Smooth muscle cell (in vitro differentiated cells): ENCODE data around the gene FNDC3A. TPM values are rescaled to one million over a fixed set of nuclear protein-coding genes. Genes with fewer than 3 reads are reported as not detected.
"Not testable (repeated sequence)": the region's sequence is repeated elsewhere in the genome, so short reads cannot be mapped to it uniquely, and the experiment has no call there.

ENCODE experiments used
- DNase-seq: peaks from one replicate; lab custom pipeline; 2025; ENCODE audit not compliant: unreplicated experiment; lab: John Stamatoyannopoulos, UW
- H2AFZ ChIP-seq: fragments of 200-600 bp; sonication (generic); 2 replicates; pipeline ENCODE4 v1.6.0; 2016; ENCODE audit warnings: antibody characterized with exemption, low read depth, mild to moderate bottlenecking
- H3F3A ChIP-seq: fragments of 200-600 bp; sonication (generic); 2 replicates; pipeline ENCODE4 v1.6.0; 2017; ENCODE audit warnings: antibody characterized with exemption, low read depth
- H3K27ac ChIP-seq: fragments of 200-600 bp; sonication (generic); 2 replicates; pipeline ENCODE4 v1.5.1; 2016; ENCODE audit warnings: low read depth, mild to moderate bottlenecking
- H3K27me3 ChIP-seq: fragments of 200-600 bp; sonication (generic); 2 replicates; pipeline ENCODE4 v1.6.1; 2016; ENCODE audit warnings: low read depth, mild to moderate bottlenecking
- H3K36me3 ChIP-seq: fragments of 200-600 bp; sonication (generic); 2 replicates; pipeline ENCODE4 v1.5.1; 2016; ENCODE audit warnings: low read depth
- H3K4me1 ChIP-seq: fragments of 200-600 bp; sonication (generic); 2 replicates; pipeline ENCODE4 v1.5.1; 2016; ENCODE audit warnings: low read depth
- H3K4me2 ChIP-seq: fragments of 200-600 bp; sonication (generic); 2 replicates; pipeline ENCODE4 v1.6.0; 2016; ENCODE audit warnings: mild to moderate bottlenecking
- H3K4me3 ChIP-seq: fragments of 200-600 bp; sonication (generic); 2 replicates; pipeline ENCODE4 v1.5.1; 2016; ENCODE audit warnings: mild to moderate bottlenecking
- H3K79me2 ChIP-seq: fragments of 200-600 bp; sonication (generic); 2 replicates; pipeline ENCODE4 v1.6.0; 2016; ENCODE audit warnings: low read depth, mild to moderate bottlenecking
- H3K9ac ChIP-seq: fragments of 200-600 bp; sonication (generic); 2 replicates; pipeline ENCODE4 v1.6.0; 2016; ENCODE audit warnings: low read depth
- H3K9me3 ChIP-seq: fragments of 200-600 bp; sonication (generic); replicated peaks from 2 replicates; pipeline ENCODE4 v1.5.1; 2016; ENCODE audit warnings: low read depth
- H4K20me1 ChIP-seq: fragments of 200-600 bp; sonication (generic); 2 replicates; pipeline ENCODE4 v1.6.0; 2016; ENCODE audit warnings: low read depth
- CTCF ChIP-seq: fragments of 200-600 bp; sonication (generic); IDR thresholded peaks from 2 replicates; pipeline ENCODE4 v1.5.1; 2017; ENCODE audit warnings: borderline replicate concordance, mild to moderate bottlenecking, antibody characterized with exemption; ENCODE audit not compliant: insufficient read depth, poor library complexity, severe bottlenecking
- WGBS: methylation state at CpG from one replicate; pipeline ENCODE4 v1.1.7; 2016; ENCODE audit warnings: low lambda C conversion rate; 5-methylcytosine and 5-hydroxymethylcytosine counted together
- polyA plus RNA-seq: library from polyadenylated mRNA; unstranded; fragments of >200 nt; fragmentation: Nextera tagmentation; extraction: Ambion mirVana; gene quantifications from 2 replicates; pipeline ENCODE4 v1.2.1, GENCODE V29; 2016
- total RNA-seq: library from RNA; depleted of rRNA; stranded (reverse); fragments of >200 nt; gene quantifications from 2 replicates; pipeline ENCODE4 v1.2.3, GENCODE V29; 2014

FNDC3A gene
- total and polyA plus RNA-seq, 2 experiments from 2014 or later, result 22.0 to 104 TPM

- H3K27ac ChIP-seq, result no peak overlapping the region
- H3K79me2 ChIP-seq, result peaks cover 34% of the 10 kb centered on the region
- H3K4me2 ChIP-seq, result no peak overlapping the region
- TF ChIP-seq CTCF, result no peak
- peaks cover under 1% of the 10 kb centered on the region for H3K36me3 ChIP-seq
- WGBS, result 48% methylated on average over 2 of the region's 2 CpGs
- no peak overlapping the region for H3K4me3 ChIP-seq
- peaks cover 55% of the 10 kb centered on the region for H4K20me1 ChIP-seq
- H3F3A ChIP-seq, result no peaks in the 10 kb centered on the region
- no peaks in the 10 kb centered on the region for H3K27me3 ChIP-seq
- no peak for DNase-seq
- H3K9me3 ChIP-seq, result no peaks in the 10 kb centered on the region
- no peaks in the 10 kb centered on the region for H3K4me1 ChIP-seq
- H3K9ac ChIP-seq, result no peak overlapping the region
- no peak overlapping the region for H2AFZ ChIP-seq
Observed at GRCh38 chr13:49125964-49126524, 150.3 kb downstream of the FNDC3A start.

- Histone ChIP-seq H4K20me1 (peaks cover 49% of the 10 kb centered on the region), H3K4me2 (no peak overlapping the region)
- WGBS, result 97% methylated on average over 1 of the region's 1 CpG
Observed at GRCh38 chr13:49132479-49133002, 156.8 kb downstream of the FNDC3A start.

GRCh38 chr13:49134305-49134704 is 158.6 kb downstream of the FNDC3A start:
- Histone ChIP-seq H4K20me1 (peaks cover 32% of the 10 kb centered on the region), H3K4me2 (no peak overlapping the region), H2AFZ (no peak overlapping the region), H3K27ac (no peak overlapping the region), H3F3A (no peaks in the 10 kb centered on the region), H3K36me3 (peaks cover 39% of the 10 kb centered on the region), H3K9ac (no peak overlapping the region), H3K4me3 (no peak overlapping the region), H3K4me1 (no peaks in the 10 kb centered on the region), H3K79me2 (peaks cover 12% of the 10 kb centered on the region), H3K9me3 (no peaks in the 10 kb centered on the region), H3K27me3 (no peaks in the 10 kb centered on the region)
- 97% methylated on average over 3 of the region's 3 CpGs for WGBS
- no peak for DNase-seq
- no peak for TF ChIP-seq CTCF

More at GRCh38 chr13:49132479-49133002, 156.8 kb downstream of the FNDC3A start:
- Histone ChIP-seq H3K4me1 (no peaks in the 10 kb centered on the region), H3K27ac (no peak overlapping the region), H3K9ac (no peak overlapping the region), H2AFZ (no peak overlapping the region), H3F3A (no peaks in the 10 kb centered on the region), H3K27me3 (no peaks in the 10 kb centered on the region), H3K79me2 (peaks cover 20% of the 10 kb centered on the region), H3K4me3 (no peak overlapping the region), H3K36me3 (peaks cover 38% of the 10 kb centered on the region), H3K9me3 (no peaks in the 10 kb centered on the region)
- no peak for TF ChIP-seq CTCF
- no peak for DNase-seq

GRCh38 chr13:49137138-49137643 is 161.5 kb downstream of the FNDC3A start:
- DNase-seq, H3K27me3 ChIP-seq, H3K4me1 ChIP-seq, H3K4me2 ChIP-seq, H3K4me3 ChIP-seq, H3K79me2 ChIP-seq, H3K27ac ChIP-seq, H3F3A ChIP-seq, H3K9me3 ChIP-seq, H3K9ac ChIP-seq, H2AFZ ChIP-seq: not testable (repeated sequence)
- Histone ChIP-seq H4K20me1 (peaks cover 16% of the 10 kb centered on the region), H3K36me3 (peaks cover 39% of the 10 kb centered on the region)
- 97% methylated on average over 7 of the region's 7 CpGs for WGBS
